ENCODE results near the gene PLLP.

Gene PLLP

GRCh38 chr16:57256601-57257395, 27.7 kb downstream of the PLLP start:
- DNase-seq (ENCODE audit: low read depth in 2 of 2), result no peak

DNA sequence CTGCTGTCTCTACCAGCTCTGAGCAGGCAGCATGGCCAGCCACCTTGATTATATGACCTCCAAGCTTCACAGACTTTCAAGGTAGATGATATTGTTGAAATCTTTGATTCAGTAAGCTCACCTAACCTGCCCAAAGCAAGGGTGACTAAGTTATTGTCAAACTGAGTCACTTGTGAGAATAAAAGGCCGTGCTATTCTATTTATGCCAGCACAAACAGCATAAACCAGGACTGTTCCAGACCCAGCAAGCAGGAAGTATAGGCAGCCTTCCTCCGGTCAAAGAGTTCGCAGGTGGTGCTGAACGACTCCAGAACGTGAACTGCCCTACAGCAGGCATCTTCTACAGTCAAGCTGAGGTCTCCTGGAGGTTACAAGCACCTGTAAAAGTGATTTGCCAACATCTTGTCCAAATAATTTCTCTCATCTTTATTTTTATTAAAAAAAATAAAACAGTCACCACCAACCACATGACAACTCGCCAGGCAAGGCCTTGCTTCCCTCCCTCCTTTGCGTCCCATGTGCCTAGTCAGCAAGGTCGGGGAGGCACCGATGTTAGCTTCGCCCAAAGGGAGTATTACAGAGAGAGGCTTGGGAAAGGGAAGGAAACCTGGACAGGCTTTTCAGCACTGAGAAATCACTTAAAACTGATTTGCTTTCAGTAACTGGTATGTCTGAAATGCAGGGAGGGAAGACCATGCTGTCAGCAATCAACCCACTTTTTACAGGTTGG, 28.6 kb downstream of the PLLP start:
- no peak for DNase-seq (ENCODE audit: low read depth in 2 of 2)

GRCh38 chr16:57253466-57253865, 31.0 kb downstream of the PLLP start:
- DNase-seq (ENCODE audit: low read depth in 2 of 2), result no peak

DNA sequence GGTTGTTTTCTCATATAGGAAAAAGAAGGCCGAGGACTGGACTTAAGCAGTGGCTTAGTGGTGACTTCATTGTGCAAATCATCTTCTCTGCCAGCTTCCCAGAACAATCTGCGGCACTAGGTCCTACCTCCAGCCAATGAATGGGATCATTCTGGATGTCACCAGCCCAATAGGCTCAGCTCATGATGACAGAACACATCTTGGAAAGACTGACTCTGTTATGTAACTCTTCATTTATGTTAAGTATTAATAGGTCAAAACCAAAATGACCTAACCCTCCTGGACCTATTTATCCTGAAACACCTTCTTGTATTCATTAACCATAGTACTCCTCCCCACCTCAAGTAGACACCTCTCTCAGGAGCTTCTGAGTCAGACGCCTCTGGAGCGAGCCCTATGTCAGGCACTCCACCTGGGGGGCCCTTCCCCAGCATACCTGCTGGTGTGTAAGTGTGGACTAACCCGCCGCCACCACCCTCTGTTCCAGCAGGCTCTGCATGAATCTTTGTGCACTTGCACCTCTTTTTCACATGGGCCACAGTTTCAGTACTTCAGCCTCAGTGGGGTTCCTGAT, 32.2 kb downstream of the PLLP start:
- no peak for DNase-seq (ENCODE audit: low read depth in 2 of 2)

GRCh38 chr16:57251352-57251751, 33.1 kb downstream of the PLLP start:
- no peak for DNase-seq (ENCODE audit: low read depth in 2 of 2)

DNA sequence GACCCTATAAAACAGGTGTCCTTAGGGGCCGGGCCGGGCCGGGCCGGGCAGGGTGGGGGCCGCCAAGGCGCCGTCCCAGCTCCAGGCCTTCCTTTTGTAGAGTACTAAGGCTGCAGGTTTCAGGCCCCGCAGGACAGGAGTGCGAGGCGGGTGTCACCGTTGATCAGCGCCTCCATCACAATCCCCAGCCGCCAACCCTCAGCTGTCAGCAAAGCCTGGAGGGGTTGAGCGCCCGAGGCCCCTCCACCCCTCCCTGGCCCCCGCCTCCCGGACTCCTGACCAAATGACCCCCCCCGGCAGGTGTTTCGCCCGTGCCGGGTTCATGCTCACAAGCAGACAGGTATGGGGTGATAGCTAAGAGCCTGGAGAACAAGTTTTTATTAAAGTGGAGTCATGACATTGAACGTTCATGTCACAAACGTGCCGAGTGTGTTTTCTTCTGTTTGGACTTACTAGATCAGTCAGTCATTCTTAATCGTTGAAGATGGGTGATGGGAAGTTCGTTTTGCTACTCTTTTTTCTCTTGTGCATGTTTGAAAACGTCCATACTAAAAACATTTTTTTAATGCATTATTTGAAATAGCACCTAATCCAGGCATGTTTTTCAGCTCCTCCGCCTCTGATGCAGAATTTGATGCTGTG, 38.9 kb downstream of the PLLP start:
- DNase-seq (ENCODE audit: low read depth in 2 of 2), result no peak

DNA sequence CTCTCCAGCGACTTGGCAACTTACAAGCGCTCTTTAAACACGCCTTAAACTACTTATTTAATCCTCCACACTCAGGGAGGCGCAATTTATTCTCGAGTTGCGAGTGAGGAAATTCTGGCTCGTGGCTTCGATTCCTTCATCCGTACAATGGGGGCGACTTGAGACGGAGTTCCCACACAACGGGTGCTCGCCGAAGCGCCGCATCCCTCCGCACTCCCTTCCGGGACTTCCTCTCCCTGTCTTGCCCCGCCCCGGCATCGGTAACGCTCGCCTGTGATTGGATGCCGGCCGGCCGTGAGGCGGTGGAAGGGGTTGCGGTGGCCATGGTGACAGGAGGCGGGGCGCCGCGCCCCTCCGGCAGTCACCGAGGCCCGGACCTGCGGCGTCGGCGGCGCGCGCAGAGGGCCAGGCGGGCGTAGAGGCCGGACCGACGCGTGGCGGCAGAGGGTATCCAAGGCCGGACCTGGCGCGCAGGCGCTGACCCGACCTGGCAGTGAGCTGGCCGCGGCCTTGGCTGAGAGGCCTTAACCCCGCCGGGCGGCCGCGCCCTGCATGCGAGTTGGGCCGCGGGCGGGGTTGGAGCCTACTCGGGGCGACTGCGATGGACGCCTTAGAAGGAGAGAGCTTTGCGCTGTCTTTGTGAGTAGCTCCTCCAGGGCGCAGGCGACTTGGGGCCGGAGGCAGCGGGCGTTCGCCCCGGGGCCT, 39.6 kb downstream of the PLLP start, which contains the start of gene ARL2BP:
TSS of gene ARL2BP (plus strand) at position 493 of the 705 bp plus-strand sequence. CDS start at position 602, 109 bp downstream.
- peak; percentile 92 to 93 for DNase-seq (ENCODE audit: low read depth in 2 of 2)

DNA sequence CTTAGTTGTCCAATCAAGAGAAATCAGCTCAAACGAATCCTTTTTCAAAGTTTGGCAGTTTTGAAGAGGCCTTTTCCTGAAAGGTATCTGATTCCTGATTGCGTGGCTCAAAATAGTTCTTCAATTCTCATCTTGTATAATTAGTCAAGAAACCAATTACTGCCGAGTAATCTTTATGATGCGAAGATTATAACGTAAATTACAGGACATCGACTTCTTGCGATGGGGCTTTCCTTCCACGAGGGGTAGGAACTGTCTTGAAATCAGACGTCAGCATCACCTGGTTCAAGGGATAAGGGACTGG, 40.1 kb downstream of the PLLP start:
- DNase-seq (ENCODE audit: low read depth in 2 of 2), result no peak

- DNase-seq (ENCODE audit: low read depth in 2 of 2), result no peak
These were observed 41.8 kb downstream of the PLLP start for GRCh38 chr16:57242650-57243049.

- no peak for DNase-seq (ENCODE audit: low read depth in 2 of 2)
These were observed 43.6 kb downstream of the PLLP start for GRCh38 chr16:57240851-57241250.

- no peak for DNase-seq (ENCODE audit: low read depth in 2 of 2)
These were observed 45.4 kb downstream of the PLLP start for GRCh38 chr16:57239107-57239506.

- DNase-seq (ENCODE audit: low read depth in 2 of 2), result no peak
These were observed 45.8 kb downstream of the PLLP start for GRCh38 chr16:57238682-57239081.

DNA sequence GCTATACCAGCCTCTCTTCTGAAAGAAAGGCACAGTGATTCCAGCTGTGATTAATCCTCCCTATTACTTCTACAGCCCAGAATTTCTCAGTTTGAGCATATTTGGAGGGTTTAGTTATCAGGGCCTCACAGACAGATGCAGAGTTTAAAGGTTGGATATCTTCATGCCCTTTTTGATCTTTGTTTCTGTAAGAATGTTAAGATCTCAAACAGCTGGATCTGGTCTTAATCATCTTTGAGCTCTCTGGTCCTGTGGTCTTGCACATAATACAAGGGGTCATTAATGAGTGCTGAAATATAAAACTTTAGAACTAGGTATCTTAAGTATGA, 48.5 kb downstream of the PLLP start:
- DNase-seq (ENCODE audit: low read depth in 2 of 2), result no peak

DNA sequence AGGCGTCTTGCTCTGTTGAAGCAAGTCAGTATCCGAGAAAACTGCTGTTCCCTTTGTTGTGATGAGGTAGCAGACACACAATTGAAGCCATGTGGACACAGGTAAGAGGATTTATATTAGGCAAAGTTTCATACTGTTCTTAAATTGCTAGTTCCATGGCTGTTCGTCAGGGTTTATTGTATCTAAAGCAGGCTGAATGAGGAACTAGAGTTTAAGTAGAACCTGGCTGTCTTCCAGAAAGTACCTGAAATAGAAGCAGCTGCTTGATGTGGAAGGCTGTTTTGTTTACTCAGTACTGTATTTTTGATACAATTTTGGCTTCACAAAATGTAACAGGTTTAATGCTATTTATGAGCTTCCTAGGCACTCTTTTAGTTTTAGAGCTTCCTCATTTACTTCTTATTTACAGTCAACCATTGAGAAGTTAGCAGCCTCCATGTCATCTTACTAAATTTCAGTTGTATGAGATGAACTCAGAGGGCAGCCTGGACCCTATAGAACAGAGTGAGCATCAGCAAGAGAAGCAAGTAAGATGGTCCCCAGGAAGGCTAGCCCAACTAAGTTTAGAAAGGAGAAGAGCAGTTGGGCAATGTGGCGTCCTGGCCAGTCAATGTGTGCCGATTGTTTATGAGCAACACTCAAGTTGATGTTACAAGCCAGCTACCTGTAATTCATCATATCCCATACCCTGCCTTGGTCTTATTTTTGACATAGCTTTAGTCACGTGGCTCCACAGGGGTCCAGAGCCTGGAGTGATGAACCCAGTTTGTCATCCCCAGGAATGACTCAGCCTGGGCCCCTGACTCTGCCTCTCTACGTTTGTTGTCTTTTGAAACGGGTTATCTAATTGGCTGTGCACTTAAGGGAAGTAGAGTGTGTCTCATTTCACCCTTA, 49.1 kb downstream of the PLLP start:
- no peak for DNase-seq (ENCODE audit: low read depth in 2 of 2)

- no peak for DNase-seq (ENCODE audit: low read depth in 2 of 2)
These were observed 49.8 kb downstream of the PLLP start for GRCh38 chr16:57234707-57235092.

DNA sequence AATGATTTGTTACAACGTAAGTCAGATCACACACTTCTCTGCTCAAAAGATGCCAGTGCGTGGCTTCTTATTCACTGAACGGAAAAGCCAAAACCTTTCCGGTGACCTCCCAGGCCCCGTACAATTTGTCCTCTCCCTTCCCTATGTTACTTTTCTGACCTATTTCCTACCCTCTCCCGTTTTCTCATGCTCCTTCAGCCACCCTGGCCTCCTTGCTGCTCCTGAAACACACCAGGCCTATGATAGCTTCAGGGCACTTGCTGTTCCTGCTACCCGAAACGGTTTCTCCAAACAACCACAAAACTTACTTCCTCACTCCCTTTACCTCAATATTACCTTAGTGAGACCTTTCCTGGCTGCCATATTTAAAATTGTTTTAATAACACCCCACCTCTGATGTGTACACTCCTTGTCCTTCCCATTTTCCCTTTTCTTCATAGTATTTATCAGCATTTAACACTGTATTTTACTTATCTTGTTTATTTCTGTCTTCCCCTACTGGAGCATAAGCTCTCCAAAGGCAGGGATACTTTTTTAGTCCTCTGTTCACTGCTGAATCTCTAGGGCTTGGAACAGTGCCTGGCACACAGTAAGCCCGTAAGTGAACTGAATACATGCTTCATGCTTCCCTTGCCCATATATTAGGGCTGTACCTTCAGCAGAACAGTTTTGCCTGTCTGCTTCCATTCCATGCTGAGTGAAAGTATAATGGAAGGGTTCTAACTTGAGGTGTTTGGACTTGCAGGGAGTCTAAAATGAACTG, 50.3 kb downstream of the PLLP start:
- no peak for DNase-seq (ENCODE audit: low read depth in 2 of 2)

DNA sequence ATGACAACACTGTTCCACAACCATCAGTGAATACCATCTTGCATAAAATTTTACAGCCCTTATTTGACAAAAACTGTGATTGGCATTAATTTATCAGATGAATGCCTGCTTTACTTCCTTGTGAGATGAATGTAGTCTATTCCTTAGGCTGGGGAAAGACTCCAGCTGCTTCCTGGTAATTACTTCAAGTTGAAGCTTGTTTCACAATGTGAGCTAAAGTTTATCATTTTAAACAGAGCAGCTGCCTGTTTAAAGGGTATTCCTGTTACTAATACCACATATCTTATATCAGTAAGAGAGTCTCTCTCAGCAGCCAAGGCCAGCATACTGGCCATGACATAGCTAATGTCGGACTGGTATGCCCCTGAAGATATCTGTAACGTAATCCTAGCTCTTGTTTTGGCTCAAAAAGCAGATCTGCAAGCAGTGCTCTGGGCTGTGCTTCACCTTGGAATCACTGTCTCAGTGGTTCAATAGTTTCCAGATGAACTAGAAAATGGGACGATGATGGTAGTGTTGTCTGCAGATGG, 52.6 kb downstream of the PLLP start:
- DNase-seq (ENCODE audit: low read depth in 2 of 2), result no peak

GRCh38 chr16:57229079-57229478, 55.4 kb downstream of the PLLP start:
- no peak for DNase-seq (ENCODE audit: low read depth in 2 of 2)

DNA sequence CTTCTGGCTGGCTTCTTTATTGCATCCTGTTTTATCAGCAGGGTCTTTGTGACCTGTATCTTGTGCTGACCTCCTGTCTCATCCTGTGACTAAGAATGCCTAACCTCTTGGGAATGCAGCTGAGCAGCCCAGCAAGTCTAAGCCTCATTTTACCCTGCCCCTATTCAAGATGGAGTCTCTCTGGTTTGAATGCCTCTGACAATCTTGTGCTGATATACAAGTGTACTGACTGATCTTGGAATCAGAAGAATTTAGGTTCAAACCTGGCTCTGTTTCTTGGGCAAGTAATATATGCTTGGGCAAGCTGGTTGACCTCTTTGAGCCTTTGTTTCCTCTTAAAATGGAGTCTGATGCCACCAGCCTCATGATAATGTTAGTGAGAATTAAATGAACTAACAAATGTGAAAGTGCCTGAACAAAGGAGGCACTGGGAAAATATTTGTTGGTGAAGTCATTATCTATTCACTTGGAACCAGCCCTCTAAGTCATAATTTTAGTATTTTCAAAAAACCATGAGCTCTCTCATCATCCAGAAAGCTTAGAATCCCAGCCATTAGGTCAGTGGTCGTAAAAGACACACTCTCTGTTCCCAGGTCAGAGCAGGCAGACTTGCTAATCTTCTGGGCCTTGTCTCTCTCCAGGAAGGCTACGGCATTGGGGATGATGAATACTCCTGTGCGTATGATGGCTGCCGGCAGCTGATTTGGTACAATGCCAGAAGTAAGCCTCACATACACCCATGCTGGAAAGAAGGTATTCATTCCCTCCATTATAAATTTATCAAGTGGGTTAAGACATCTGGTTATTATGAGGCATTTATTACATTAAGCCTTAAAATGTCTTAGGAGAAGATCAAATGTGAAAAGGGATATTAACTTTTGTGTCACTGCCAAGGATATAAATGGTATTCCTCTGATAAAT, 57.5 kb downstream of the PLLP start:
- no peak for DNase-seq (ENCODE audit: low read depth in 2 of 2)
